Measurements from ENCODE around the gene COX8C.
"Not testable (repeated sequence)": the region's sequence is repeated elsewhere in the genome, so short reads cannot be mapped to it uniquely, and the experiment has no call there.

COX8C gene

DNA sequence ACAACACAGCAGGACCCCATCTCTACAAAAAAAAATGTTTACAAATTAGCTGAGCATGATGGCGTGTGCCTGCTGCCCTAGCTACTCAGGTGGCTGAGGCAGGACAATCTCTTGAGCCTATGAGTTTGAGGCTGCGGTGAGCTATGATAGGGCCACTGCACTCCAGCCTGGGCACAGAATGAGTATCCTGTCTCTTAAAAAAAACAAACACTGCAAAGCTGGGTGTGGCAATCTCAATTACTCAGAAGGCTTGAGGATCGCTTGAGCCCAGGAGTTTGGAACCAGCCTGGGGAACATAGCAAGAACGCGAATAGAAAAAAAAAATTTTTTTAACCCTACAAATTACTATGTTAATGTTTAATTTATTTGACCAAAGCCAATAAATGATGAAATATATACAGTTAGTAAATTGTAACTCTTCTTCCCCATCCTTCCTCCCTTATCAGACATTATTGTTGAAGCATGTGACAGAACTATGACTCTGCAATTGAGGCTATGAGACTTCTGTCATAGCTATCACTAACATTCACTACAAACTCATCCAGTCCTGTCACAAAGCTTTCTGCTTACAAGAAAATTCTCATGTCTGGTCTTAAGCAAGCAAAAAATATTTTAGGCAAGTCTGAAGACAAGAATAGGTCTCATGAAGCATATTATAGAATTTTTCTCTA lies 23.9 kb upstream of the COX8C start:
- no peak for FAIRE-seq

DNA sequence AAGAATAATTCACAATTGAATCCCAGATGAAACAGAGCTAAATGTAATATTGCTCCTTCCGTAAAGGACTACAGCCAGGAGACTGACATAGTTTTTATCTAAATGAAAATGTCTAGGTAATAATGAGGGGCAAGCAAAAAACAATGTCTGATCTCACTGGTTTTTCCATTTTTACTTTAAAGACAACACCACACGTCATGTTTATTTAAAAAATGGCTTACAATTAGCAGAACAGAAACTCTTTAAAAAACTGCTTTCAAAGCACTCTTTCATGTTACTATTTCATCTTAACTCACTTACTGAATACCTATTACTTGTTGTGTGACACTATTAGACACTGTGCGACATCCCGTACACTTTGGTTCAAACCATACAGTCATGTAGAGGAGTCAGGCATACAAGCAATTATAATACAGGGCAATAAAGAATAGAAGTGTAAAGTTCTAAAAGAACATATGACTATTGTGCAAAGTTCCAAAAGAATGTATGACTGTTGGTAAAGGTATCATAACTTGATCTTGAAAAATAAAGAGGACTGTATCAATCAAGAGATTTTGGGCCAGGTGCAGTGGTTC lies 23.3 kb upstream of the COX8C start:
- FAIRE-seq = no peak

DNA sequence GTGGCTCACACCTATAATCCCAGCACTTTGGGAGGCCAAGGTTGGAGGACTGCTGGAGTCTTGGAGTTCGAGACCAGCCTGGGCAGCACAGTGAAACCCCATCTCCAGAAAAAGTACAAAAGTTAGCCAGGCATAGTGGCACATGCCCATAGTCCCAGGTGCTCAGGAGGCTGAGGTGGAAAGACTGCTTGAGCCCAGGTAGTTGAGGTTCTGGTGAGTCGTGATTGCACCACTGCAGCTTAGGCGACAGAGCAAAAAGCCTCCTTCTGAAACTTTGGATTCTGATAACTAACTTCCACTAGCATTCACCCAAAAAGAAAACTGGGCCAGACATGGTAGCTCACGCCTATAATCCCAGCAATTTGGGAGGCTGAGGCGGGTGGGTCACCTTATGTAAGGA lies 20.8 kb upstream of the COX8C start:
- no peak for FAIRE-seq

DNA sequence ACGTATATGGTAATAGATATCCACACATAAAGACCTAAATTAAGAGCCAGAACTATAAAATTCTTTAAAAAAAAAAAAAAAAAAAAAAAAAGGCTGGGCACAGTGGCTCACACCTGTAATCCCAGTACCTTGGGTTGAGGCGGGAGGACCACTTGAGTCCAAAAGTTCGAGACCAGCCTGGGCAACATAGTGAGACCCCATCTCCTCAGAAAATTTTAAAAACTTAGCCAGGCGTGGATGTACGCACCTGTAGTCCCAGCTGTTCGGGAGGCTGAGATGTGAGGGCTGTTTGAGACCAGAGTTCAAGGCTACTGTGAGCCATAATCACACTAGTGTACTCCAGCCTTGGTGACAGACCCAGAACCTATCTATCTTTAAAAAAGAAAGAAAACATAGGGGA lies 18.4 kb upstream of the COX8C start:
- no peak for FAIRE-seq

DNA sequence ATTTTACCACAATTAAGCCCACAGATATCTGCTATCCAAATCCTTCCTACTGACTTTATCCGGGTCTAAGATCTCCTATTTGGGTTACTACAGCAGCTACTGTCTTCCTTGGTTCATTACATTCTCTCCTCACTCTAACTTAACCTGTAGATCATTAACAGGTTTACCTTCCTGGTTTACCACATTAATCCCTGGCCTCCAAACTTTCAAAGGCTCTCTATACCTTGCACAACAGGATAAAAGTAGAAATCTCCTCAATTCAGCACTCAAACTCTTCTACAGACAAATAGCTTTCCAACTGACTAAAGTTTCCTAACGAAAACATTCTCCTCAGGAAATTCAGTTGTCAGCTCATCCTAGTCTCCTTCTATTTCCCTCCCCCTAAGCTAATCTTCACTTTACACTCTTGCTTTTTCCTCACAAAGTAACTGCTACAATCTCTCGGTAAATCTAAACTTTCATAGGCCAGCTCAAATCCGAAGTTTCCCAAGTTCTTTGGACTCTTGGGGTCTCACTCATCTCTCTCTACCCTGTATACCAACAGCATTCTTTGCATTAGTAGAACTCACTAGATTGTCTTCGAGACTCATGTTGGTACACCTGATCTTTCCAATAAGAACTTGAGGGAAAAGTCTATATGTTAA lies 16.9 kb upstream of the COX8C start:
- FAIRE-seq = no peak

DNA sequence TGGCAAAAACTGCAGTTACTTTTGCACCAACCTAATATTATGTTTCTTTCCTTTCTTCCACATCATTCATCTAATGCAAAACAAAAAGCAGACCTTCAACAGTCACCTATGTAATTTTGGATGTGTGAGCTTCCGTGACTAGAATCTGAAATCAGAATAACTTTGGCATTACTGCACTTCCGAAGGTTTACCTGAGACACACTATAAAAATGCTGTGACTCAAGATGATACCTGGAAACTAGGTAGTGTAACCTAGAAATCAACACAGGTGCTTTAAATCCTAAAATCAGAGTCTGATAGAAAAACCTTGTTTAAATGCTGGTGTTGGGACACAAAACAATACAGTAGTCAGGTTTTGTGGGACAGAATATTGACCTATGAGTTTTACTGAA lies 16.4 kb upstream of the COX8C start:
- FAIRE-seq = no peak

DNA sequence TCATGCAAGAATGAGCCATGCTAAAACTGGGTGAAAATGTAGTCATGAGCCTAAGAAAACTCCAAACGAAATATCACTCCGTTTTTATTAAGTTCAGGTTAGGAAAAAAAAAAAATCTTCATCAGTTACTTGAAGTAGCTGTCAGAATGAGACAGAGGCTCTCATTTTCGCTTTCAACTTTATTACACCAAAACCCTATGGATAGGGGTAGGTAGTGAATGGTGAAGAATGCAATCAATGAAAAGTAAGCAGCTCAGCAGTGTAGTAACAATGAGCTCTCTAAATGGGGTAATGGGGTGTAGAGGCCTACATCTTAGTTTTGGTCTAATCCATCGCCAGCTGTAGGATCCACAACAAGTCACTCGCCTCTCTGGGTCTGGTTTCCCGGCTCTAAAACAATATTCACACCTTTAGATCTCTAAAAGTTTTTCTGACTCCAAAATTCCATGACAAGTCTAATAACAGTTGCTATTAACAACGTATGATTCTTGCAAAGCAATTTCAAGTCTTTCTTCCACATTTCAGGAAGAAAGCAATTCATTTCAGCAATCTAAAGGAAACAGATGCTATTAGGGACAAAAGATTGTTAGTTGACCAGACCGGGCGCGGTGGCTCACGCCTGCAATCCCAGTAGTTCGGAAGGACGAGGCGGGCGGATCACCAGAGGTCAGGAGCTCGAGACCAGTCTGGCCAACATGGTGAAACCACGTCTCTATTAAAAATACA lies 15.8 kb upstream of the COX8C start:
- no peak for FAIRE-seq

DNA sequence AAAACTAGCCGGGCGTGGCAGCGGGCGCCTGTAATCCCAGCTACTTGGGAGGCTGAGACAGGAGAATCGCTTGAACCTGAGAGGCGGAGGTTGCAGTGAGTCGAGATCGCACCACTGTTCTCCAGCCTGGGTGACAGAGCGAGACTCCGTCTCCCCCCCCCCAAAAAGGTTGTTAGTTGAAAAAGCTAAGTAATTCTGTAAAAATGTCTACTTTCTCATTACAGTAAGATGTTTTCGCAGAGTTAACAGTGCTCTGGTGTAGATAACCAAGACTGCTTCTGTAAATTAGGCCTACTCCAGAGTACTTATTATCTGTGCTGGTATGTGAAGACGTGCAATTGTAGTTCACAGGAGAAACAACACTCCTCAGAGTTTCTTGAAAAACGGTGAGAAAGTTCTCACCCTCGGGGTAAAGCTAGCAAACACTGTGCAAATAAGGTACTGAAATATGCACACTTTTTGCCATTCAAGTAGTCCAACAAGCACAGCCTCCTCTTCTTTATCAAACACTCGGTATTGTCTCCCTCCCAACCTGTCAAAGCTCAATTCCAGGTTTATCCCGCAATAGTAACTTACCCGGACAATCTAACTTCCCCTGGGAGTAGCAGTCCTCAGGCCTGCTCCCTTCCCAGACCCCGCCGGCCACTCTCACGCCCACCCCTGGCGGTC lies 15.1 kb upstream of the COX8C start:
- no peak for FAIRE-seq

DNA sequence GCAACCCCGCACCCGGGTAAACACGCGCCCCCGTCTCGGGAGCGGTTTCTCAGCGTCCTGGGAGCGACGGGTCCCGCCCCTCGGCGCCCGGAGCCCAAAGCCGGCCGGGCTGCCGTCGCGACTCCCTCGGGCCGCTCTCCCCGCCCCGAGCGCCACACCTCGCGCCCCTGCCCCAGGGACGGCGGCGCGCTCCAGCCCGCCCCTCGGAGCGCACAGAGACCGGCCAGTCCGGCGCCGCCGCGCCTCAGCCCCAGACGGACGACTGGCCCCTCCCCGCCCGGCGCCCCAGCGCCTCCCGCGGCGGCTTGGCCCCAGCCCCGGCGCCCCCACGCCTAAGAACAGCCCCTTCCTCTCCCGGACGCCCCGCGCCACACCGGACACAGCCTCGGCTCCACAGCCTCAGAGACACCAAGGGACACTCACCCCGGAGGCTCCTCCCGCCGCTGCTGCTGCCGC lies 14.6 kb upstream of the COX8C start:
- no peak for FAIRE-seq

DNA sequence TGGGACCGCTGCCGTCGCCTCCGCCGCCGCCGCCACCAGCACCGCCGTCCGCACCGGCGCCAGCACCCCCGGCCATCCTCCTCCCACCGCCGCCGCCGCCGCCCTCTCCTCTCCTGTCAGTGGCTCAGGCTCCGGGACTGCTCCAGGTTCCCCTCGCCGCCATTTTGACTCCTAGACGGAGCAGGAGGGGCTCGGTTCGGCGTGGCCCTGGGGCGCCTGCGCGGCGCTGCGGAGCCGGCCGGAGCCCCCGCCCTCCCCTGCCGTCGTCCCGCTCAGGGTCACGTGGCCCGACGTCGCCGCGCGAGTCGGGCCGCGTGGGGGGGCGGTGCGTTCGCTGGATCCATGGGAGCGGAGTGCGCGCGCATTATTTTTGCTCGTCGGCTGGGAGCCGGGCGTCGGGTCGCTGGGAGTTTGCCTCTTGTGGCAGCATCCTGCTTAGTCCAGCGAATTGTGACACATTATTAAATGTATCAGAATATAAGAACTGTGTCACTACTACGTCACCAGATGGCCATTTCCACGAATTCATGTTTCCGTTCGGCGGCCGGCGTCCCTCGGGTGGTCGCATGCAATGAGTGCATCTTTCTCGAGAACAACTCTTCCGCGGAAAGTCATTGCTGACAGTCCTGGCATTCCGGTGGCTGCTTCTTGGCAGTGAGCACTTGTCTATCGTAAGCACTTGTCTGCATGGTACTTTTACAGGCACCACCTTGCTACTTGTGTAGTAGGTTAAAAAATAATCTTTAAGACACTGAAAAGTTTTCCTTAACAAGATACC lies 13.9 kb upstream of the COX8C start, which contains the start of gene BTBD7:
BTBD7 (minus strand) TSS at position 184 of the 778 bp plus-strand sequence. CDS start 36,985 bp downstream, outside the sequence.
- no peak for FAIRE-seq

DNA sequence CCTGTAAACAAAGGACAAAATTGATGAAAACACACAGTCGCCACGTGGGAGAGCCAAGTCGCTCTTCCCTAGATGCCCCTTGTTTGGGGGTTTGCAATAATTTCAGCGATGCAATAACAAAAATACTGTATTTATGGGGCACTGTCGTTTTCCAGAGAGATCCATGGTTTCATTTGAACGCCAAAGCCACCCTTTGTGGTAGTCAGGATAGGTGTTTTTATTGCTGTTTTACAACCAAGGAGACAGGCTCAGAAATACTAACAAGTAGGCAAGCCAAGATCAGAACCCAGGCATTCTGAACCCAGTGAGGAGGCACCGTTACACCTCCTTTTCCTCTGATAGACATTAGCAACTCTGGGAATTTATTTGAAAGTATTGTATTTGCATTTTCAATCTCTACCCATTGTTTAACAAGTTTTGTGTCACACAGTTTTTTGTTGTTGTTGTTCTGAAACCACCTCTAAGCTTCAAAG lies 13.3 kb upstream of the COX8C start:
- FAIRE-seq = no peak

DNA sequence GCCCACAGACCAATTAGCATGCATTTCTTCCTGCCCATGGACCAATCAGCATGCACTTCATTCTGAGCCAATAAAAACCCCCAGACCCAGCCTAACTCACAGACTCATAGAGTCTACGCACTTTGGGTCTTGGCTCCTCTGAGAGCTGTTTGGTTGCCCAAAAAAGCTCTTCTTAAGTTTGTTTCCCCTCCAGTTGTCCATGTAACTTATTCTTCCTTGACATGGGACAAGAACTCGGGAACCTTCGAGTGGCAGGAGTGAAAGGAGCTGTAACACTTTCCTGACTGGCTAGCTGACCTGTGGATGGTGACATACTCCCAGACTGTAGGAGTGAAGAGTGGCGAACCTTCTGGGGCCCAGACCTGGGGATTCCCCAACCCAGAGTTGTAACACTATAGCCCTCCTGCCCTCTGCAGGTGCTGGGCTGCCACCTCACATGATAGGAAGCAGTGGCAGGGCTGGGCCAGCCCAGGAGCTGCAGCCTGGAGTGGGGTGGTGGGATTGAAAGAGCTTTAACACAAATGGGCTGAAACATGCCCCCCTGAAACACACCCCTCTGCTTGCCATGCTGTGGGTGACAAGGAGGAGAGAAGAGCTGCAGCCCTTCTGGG lies 9.7 kb upstream of the COX8C start:
- no peak for FAIRE-seq

DNA sequence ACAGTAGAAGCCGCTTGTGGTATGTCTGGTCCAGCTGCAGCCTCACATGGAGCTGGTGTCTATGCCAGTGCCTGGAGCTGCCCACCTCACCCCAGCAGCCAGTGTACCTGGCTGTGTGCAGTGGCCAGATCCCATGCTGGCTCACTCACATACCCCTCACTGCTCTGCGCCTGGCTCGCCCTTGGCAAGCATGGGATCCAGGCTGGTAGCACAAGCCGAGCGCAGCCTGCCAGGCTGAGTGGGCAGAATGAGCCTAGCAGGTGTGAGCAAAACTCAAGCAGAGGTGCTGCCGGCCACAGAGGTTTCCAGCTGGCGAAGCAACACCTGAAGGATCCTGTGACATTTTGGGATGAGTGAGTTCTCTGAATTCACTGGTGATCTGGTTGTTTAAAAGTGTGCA lies 9.1 kb upstream of the COX8C start:
- no peak for FAIRE-seq

DNA sequence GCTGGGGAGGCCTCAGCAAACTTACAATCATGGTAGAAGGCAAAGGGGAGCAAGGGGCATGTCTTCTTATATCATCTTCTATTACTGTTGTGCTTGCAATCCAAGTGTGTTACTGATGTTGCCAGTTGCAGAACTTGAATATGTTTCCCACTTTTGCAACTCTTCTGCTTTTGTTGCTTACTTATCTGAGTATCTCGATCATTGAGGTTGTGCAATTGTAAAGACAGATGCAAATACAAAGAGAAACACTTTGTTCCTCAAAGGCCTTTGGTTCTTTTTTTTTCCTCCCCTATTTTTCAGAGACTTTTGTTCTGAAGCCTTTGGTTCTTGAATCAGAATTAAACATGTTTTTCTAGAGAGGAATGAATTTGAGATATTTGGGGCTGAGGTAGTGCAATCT lies 3.7 kb upstream of the COX8C start:
- FAIRE-seq = no peak

DNA sequence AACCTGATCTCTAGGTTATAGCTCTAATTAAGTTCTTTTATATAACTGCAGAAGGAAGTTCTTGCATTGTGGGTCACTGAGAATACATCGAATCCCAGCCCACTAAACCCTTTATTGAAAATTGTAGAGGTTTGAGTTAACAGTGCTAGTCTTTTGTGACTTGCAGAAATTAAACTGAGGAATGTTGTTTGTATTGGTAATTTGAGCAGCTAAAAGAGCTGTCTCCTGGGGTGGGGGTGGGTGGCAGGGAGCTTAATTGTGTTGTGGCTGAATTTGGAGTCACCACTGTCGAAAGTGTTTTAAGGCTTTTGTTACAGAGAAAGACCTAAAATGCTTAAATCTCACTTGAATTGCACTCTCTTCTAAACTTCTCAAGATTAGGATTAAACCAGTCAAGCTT lies 3.2 kb upstream of the COX8C start:
- FAIRE-seq = no peak

DNA sequence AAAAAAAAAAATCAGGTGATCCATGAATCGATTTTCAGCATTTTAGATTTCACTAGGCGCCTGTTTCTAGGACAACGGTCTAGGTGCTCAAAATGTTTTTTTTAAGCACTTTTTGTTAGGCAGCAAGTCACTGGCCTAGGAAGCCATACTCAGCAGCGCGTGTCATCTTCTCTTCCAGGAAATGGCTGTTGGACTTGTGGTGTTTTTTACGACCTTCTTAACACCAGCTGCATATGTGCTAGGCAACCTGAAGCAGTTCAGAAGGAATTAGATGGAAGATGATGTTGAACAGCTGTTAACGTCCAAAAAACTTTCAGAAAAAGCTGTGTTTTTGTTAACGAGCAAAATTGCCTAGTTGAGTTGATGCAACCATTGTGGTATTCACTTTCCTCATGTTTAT lies 868 bp downstream of the COX8C start:
- no peak for FAIRE-seq

DNA sequence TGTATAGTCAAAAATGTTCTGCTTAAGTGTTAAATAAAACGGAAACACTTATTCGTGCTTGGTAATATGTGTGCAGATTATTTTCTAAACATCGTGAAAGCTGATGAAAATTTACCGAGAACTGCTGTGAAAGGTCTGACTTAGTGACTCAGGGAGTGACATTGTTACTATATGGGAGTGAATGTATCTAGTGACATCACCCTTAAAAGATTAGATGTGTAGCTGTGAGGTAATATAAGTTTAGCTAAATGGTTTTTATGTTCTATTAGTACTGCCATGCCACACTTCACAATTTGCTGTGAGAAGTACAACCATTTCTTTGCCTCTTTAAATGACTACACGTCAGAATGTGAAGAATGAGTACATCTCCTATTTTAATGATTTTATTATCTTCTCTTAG lies 1.3 kb downstream of the COX8C start:
- no peak for FAIRE-seq

DNA sequence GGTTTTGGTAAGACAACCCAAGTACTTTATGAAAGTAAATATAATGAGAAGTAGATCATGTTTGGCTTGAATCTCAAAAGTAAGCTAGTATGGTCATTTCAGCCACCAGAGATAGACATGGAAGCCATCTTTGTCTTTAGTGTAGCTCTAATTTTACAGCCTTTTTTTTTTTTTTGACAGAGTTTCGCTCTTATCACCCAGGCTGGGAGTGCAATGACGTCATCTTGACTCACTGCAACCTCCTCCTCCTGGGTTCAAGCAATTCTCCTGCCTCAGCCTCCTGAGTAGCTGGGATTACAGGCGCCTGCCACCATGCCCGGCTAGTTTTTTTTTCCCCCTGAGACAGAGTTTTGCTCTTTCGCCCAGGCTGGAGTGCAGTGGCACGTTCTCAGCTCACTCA lies 7.9 kb downstream of the COX8C start:
- FAIRE-seq = not testable (repeated sequence)

DNA sequence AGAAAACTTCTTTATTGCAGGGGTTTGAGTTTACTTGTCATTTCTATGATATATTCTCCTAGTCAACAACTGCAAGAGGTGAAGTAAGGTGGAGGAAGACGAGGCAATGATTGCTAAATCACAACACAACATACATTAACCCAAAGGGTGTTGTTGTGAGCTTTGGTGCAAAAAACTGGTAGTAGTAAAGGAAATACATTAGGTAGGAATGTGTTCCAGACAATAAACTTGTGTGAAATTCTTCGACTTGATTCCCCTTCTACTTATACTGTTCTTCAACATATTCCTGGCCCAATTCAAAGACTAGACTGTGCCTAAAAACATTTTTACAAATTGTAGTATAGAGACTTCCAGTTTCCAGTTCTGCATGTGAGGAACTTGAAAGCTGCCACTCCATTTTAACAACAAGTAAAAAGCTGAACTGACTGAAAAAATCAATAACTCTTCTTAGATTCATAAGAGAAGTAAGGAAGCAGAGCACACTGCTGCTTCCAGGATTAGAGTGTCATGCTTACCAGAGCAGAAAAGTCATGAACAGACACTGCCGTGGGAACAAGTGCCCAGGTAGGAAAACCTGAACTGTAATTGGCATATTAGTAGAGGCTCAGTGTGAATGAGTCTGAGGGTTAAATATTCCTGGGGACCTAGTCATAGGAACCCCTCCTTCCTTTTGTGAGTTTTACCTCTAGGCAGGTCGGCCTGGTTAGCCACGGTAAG lies 22.2 kb downstream of the COX8C start:
- FAIRE-seq = no peak

DNA sequence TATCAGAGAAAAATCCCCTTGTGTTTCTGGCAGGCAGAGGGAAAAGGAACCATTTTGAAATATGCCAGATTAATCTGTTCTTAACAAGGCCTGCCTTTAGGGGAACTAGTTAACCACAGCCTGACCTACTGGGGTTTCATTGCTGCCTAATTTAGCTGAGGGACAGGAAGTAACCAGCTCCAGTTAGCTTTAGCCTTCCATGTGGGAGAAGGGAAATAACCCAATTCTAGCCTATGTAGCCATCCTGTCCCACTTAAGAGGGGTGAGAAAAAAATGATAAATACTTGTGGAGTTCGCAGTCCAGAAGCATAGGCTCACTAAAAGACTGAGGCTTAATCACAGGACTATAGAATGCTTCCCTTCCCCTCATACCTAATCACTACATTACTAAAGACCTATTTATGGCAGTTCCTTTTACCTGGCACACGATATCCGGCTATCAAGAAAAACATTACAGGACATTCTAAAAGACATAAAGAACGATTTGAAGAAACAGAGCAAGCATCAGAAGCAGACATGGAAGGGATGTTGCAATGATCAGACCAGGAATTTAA lies 22.8 kb downstream of the COX8C start:
- FAIRE-seq = no peak

DNA sequence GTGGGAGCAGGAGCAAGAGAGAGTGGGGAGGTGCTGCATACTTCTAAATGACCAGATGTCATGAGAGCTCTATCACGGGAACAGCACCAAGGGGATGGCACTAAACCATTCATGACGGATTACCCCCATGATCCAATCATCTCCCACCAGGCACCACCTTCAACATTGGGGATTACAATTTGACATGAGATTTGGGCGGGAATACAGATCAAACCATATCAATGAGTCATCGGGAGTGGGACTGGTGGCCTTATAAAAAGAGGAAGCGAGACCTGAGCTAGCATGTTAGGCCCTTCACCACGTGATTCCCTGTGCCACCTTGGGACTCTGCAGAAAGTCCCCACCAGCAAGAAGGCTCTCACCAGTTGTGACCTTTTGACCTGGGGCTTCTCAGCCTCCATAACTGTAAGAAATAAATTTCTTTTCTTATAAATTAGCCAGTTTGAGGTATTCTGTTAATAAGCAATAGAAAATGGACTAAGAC lies 28.7 kb downstream of the COX8C start:
- no peak for FAIRE-seq

All from A204.1 (cell line).